Embryonic facial prominence (tissue), 1 donor: Measurements from ENCODE around the gene TLK1.
"Not testable (repeated sequence)": the region's sequence is repeated elsewhere in the genome, so short reads cannot be mapped to it uniquely, and the experiment has no call there.

Source experiments
- DNase-seq: peaks from one replicate; pipeline ENCODE4 v3.0.0-alpha.2; 2016; ENCODE audit errors: extremely low spot score

Gene TLK1

DNA sequence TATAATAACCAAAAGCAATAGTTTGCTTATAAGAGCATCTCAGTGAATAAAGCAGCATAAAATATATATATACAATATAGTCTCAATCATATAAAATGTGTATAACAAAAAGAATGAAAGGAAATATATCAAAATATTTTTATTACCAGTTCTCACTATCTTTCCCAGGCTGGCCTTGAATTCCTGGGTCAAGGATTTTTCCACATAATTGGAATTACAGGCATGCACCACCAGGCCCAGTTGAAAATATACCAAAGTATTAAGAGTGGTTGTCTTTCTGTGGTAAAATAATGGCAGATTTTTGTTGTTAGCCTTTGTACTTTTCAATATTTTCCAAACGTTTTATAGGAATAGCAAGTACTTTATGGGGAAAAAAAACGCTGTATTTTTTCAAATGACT lies 8.6 kb upstream of the TLK1 start:
- DNase-seq: no peak

DNA sequence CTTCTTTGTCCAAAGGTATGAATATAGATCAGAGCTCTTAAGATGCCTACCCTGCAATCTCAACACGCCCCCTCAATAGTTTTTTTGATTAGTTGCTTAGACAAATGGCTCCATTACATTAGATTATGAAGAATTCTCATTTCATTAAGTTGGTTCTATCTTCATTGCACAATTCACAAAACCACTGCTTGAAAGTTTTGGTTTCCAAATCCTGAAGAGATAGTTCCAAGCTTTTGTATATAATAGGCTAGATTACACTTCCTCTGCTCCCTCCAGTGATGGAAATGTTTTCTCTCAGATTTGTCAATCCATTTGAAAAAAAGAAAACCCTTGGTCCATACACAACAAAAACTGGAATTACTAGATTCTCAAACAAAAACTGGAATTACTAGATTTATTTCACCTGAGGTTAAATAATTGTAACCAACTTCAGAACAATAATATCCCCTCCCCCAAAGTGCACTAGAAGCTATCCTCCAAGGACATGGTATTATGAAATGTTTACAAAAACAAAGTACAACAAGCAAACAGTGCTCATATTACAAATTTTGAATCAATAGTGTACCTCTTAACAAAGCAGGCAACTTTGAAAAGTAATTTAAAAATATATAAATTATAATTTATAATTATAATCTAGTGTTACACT lies 6.8 kb upstream of the TLK1 start:
- DNase-seq: no peak

DNA sequence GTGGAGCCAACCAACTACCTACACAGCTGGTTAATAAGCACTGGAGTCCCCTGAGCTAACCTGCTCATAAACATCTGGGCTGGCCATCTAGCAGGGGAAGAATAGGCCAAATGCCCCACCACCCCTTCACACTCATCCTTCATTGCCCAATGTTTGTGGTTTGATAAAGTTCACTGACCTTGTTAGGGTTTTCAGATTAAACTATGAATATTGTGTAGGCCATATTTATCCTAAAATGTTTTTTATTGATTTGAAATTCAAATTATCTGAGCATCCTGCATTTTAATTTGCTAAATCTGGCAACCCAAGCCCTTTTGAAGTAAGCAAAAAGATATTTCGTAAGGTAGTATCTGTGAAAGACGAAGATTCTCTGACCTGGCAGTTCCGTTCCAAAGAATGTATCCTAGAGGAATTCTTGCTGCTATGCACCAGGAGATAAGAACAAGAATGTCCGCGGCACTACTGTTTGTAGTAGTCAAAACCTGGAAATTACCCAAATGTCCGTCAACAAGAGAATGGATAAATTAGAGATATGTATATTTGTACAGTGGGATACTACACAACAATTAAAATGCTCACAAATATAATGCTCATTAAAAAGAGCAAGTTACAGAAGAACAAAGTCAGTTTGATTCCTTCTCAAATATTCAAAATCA lies 5.8 kb upstream of the TLK1 start:
- DNase-seq: no peak

DNA sequence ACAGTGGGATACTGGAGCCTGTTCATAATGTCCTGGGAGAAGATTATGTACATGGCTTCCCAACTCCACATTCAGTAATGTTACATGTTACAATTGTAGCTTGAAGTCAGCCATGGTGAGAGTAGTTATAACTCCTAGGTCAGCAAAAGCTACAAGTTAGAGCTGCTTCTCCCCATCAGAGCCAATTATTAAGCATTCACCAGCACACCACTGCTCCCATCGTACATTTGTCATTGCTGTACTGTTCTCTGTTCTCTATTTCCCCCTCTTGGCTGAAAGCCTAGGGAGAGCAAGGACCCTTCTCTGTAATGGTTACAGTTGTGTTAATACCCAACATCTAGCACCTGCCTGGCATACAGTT lies 5.3 kb upstream of the TLK1 start:
- DNase-seq: no peak

DNA sequence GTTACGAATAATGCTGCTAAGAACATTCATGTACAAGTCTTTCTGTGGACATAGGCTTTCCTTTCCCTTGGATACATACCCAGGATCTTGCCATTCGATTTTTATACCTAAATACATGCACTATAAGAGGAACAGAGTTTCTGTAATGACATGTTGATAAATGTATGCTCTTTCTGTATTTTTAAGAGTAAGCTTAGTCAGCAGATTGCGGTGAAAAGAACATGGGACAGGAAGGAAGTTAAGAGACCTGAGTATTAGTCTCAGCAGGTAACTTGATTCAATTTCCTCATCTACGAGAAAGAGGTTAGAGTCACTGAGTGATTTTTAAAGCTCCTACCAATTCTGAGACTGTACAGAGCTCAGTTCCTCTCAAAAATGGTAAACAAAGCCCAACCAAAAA lies 2.6 kb upstream of the TLK1 start:
- DNase-seq: no peak

DNA sequence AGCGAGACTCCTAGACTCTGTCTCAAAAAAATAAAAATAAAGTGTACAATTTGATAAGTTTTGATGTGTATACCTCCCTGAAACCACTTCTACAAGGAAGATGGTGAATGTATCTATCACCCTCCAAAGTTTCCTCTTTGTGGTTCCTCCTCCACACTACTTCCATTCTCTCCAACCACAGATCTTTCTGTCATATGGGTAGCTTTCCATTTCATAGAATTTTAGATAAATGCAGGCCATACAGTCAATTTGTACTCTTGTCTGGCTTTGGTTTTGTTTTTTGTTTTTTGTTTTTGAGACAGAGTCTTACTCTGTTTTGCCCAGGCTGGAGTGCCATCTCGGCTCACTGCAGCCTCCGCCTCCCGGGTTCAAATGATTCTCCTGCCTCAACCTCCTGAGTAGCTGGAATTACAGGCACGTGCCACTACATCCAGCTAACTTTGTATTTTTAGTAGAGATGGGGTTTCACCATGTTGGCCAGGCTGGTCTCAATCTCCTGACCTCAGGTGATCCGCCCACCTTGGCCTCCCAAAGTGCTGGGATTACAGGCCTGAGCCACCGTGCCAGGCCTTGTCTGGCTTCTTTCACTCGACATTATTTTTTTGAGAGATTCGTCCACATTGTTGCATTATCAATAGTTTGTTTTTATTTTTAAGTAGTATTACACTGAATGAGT lies 2.0 kb upstream of the TLK1 start:
- not testable (repeated sequence) for DNase-seq

DNA sequence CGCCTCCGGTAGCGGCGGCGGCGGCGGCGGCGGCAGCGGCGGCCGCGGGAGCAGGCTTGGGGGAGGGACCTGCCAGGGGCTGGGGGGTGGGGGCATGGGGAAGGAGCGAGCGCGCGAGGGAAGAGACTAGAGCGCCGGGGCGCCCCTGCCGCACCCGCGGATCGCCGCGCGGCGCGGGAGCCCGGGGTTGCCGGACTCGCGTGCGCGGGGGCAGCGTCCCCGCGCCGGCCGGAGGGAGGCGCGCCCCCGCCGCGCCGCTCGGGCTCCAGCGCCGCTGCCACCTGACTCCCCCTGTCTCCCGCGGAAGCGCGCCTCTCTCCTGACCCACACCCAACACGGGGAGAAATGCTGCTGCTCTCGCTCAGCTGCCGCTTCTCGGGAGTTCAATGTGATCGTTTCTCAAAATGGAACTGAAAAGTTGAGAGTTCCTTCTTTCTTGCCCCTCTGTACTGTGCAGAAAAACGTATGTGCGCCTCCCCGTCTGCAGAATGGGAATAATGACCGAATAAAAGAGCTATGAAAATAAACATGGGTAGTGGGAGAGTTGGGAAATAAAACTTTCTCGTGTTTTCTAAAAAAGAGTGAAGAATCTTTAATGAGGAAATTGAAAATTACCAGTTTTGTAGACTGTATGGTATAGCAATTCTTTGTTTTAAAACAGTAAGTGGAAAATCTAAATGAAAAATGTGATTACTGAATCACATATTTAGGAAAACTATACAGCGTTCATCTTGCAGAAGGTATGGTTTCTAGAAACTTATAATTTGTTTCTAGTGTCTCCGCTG lies 455 bp upstream of the TLK1 start:
- DNase-seq: peak; percentile 58

DNA sequence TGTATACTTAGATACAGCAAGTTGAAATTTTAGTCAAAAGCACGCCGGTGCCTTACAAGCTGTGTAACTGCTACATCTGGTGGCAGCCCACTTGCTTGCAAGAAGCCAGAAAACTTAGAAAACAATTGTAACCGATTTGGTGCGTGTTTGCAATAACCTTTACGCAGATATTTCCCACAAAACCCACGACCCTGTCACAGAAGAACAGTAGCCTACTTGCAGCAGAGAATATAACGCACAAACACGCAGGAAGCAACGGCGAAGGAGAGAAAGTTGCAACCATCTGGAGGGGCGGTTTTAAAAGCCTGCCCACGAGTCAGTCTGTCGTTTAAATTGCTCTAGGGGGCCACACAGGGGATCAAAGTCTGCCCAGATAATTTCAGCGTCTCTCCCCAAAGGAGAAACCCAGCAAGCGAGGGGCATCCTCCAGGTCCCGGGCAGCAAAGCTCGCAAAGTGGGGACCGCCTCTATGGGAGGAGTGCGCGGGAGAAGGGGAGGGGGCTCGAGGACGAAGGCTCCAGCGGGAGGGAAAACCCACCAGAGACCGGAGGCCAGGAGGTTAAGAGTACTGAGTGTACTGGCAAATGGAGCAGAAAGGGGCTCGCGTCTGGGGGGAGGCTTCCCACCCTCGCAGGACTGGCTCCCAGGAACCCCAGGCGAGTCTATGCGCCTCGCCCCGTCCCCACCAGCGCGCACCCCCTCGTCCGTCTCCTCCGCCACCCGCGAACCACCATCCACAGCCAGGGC lies 1.1 kb downstream of the TLK1 start:
- peak; percentile 64 for DNase-seq

DNA sequence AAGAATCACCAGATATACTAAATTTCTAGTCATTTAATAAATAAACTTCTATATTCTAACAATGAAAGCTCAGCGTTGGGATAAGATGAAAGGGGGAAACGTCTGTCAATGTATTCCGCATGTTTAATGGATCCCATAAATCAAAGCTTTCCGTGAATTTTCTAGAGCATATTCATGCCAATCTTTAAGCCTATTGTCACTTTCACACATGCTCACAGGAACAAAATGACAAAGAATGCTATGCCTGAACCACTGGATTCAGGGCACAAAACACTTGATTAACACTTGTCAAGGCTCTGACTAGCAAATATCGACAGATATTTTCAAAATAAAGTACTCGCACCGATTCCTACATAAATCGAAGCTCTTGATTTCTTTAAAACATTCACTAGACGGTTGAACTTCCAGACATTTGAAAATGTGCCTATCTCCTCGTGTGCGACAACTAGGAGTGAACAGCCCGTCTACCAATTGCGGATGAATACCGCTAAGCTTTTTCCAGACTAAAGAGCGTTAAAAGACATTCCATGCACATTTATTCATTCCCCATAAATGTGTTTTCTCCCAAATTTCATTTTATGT lies 1.8 kb downstream of the TLK1 start:
- DNase-seq: no peak

DNA sequence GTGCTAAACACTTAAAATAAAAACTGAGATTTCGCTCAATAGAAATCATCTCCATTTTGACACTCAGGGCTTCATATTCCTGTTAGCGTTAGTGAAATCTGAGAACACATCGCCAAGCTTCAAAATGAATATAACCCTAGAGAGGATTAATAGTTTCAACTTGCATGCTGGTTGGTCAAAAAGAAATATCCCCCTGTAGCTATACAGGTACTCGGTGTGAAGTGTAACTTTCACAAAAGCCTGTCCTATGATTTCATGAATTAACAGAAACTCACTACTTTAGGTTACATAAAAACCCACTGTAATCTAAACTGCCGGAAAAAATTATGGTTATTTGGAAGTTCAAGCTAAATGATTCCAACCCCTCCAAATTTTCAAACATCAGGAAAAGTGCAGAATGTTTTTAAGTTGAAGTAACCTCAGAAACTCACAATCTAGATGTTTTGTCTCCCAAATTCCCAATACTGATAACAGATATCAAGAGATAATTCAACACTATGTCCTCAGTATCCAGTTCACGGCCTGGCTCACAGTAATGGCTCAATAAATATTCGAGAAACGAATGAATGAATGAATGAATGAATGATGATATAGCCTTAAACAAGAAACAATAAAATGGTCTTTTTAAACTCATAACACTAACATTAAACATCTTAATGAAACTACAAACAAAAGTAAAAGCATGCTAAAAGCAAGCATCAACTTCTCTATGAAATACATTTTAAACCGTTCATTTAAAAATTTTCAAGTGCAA lies 2.5 kb downstream of the TLK1 start:
- DNase-seq: no peak

DNA sequence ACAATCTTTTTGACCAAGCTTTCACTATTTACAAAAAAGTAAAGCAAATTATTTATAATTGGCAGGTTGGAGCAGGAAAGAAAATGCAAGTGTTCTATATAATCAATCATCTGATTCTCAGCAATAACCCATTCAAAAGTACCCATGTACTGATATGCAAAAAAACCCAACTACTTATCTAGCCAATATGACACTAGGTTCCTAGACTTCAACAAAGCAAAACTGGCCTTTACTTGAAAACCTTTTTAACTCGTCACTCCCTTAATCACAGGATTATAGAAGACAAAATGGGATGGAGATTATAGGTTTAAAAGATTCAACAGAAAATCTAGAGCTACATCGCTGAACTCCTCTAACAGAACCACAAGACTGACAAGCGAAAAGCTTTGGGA lies 3.6 kb downstream of the TLK1 start:
- DNase-seq: no peak

DNA sequence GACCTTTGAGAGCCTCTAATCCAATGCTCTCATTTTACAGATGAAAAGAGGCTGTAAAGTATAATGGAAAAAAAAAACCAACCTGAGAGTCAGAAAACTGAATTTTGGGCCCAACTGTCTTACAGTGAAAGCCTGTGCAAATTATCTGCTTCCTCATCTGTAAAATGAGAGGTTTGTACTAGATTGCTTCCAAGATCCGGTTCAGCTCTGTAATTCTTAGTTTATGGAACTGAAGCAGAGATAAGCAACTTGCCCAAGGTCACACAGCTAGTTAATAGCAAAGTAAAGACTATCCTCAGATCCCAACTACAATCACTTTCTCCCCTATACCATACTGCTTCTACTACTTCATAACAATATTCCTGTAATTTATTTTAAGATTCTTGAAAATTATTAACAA lies 6.3 kb downstream of the TLK1 start:
- no peak for DNase-seq

DNA sequence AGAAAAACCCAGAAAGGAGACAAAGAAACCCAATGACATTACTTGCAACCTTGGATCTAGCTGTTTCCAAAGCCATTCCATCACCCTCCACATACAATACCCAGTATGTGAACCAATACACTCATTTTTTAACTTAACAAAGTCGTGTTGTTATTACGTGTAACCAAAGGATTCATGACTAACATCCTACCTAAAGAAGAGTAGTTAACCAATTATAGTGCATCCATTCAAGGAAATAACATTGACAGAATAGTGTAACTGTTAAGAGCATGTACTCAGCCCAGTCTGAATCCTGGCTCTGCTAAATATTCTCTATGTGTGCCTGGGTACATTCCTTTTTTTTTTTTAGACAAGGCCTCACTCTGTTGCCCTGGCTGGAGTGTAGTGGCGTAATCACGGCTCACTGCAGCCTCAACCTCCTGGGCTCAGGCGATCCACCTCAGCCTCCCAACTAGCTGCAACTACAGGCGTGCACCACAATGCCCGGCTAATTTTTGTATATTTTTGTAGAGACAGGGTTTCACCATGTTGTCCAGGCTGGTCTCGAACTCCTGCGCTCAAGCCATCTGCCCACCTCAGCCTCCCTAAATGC lies 9.9 kb downstream of the TLK1 start:
- no peak for DNase-seq

DNA sequence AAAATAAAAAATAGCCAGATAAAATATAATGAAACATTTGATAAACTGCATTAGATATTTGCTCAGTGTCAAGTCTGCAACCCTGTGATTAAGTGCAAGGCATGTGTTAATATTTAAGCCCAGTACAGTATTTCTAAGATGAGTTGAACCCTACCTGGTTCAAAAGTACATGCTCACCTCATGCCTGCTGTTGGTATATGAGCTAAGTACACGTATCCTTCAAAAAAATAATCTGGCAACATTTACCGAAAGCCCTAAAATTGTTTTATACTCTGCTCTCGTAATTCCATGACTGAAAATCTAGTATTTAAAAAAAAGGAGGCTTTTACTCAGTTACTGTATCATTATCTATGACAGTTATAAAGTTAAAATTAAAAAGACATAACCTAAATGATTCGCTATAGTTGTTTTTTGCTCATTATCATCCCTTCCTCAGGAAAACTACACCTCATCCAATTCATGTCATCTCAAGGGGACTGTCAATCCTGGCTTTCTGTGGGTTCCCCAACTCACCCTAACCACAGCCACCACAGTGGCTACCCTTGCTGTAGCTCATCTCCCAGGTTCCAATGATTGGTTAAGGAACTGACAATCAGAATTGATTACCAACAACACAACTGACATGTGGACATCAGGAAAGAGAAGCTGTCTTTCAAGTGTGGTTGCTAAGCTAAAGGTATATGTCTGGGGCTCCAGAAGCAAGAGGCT lies 10.6 kb downstream of the TLK1 start:
- no peak for DNase-seq

DNA sequence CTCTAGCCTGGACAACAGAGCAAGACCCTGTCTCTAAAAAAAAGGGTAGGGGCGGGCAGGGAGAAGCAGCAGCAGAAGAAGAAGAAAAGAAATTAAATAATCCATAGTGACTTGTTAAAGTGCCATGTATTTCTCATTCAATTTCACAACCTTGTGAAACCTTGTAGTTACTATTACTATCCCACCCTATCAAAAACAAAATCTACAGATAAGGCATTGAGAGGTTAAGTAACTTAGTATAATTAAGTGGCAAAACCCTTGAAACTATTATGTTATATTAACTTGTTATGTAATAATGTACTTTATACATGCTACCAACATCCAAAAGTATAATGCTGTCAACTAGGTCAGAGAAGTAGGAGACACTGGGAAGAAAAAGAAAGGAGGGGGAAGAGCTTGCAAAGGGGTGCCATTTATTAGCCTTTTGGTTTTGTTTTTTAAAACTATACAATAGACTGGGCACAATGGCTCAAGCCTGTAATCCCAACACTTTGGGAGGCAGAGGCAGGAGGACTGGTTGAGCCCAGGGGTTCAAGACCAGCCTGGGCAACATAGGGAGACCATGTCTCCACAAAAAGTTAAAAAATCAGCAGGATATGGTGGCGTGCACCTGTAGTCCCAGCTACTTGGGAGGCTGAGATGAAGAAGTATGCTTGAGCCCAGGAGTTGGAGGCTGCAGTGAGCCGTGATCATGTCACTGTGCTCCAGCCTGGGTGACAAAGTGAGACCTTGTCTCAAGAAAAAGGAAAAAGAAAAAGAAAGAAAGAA lies 11.3 kb downstream of the TLK1 start:
- no peak for DNase-seq

DNA sequence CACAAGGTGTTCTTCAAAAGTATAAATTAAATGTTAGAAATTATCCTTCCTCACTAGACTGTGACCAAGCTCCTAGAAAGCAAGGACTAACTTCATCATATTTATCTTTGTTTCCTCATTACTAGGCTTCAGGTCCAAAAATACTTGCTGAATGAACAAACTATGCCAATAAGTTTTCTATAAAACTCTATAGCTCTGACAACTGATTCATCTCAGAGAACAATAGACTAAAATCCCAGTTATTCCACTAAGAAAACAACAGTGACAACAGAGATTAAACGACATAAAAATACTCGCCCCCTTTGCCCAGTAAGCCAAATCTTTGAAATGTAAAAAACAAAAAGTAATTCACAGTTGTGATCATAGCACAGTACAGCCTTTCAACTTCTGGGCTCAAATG lies 13.6 kb downstream of the TLK1 start:
- no peak for DNase-seq

DNA sequence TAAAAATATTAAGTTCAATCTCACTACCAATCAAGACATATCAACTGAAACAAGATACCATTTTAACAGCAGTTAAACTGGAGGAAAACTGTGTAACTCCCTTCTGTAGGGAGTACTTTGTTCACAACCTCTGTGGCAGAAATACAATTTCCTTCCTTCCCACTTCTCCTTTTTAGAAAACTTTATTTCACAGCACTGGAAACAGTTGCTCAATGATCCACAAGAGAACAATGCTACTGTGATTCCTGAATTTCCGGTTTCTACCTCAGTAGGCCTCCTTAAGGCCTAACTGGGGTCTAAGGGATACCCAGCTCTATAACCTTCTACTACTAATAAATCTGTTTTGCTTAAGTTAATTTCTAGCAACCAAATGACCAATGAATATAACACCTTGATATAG lies 14.1 kb downstream of the TLK1 start:
- no peak for DNase-seq

DNA sequence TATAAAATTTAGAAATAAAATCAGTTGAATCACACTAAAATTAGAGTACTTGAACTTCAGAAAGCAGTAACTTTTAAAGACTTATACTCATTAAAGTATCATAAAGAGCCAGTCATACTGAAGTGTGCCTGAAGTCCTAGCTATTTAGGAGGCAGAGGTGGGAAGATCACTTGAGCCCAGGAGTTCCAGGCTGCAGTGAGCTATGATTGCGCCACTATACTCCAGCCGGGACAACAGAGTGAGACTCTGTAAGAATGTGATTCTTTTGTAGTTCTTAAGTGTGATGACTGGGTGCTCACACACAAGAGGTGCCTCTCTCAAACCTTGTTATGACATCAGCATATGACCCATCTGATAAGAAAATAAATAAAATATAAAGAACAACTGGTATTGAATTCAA lies 14.6 kb downstream of the TLK1 start:
- no peak for DNase-seq

DNA sequence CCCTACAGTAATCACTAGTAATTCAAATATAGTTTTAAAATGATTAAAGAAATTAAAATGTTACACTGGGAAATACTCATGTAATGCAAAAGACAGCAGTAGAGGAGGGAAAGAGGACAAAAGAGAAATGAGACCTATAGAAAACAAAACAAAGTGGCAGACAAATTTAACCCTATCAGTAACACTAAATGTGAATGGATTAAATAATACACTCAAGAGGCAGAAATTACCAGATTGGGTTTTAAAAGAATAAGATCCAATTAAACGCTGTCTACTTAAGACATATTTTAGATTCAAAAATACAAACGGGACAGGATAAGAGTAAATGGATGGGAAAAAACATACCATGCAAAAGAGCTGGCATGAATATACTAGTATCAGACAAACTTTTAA lies 17.0 kb downstream of the TLK1 start:
- DNase-seq: no peak
